Heart left ventricle (tissue), 16 donors: ENCODE data around the gene STK4. TPM values are rescaled to one million over a fixed set of nuclear protein-coding genes. Genes with fewer than 3 reads are reported as not detected.

Experiments
- ATAC-seq, 4 donors: fragments of 200-7000 bp; cut with Tn5 transposase; one replicate each; pipeline ENCODE4 v1.9.1; 2020 to 2022; ENCODE audit warnings: moderate library complexity in 4 of 4, mild to moderate bottlenecking in 3 of 4, moderate number of reproducible peaks in 1 of 4
- DNase-seq, 5 donors: peaks; one replicate each; pipeline ENCODE4 v3.0.0-alpha.2; 2020
- H3K27ac ChIP-seq, 12 donors: fragments of 200-600 bp; sonication (generic) in 4 of 12; one replicate each; pipeline versions ENCODE4 v1.5.0 to v1.8.0; 2016 to 2022; ENCODE audit warnings: mild to moderate bottlenecking in 2 of 12
- H3K27me3 ChIP-seq, 9 donors: fragments of 200-600 bp; sonication (generic) in 2 of 9; one replicate each; pipeline versions ENCODE4 v1.5.1 to v1.8.0; 2016 to 2022; ENCODE audit warnings: mild to moderate bottlenecking in 3 of 9
- H3K36me3 ChIP-seq, 9 donors: fragments of 200-600 bp; sonication (generic) in 2 of 9; one replicate each; pipeline versions ENCODE4 v1.5.0 to v1.8.0; 2018 to 2022; ENCODE audit warnings: mild to moderate bottlenecking in 2 of 9
- H3K4me1 ChIP-seq, 12 donors: fragments of 200-600 bp; sonication (generic) in 4 of 12; one replicate each; pipeline versions ENCODE4 v1.5.0 to v1.8.0; 2016 to 2022; ENCODE audit warnings: mild to moderate bottlenecking in 3 of 12
- H3K4me3 ChIP-seq, 12 donors: fragments of 200-600 bp; sonication (generic) in 4 of 12; one replicate each; pipeline versions ENCODE4 v1.5.0 to v1.8.0; 2017 to 2022; ENCODE audit warnings: mild to moderate bottlenecking in 9 of 12, moderate library complexity in 4 of 12
- H3K9me3 ChIP-seq, 12 donors: fragments of 200-600 bp; sonication (generic) in 4 of 12; one replicate each; pipeline versions ENCODE4 v1.5.0 to v1.8.0; 2016 to 2022; ENCODE audit warnings: mild to moderate bottlenecking in 1 of 12
- CTCF ChIP-seq, 12 donors: fragments of 200-600 bp; sonication (generic) in 4 of 12; IDR thresholded peaks; one replicate each; pipeline versions ENCODE4 v1.5.0 to v1.8.0; 2018 to 2022; ENCODE audit warnings: antibody characterized with exemption in 12 of 12, mild to moderate bottlenecking in 5 of 12
- POLR2A ChIP-seq, 2 donors: fragments of 450-650 bp; IDR thresholded peaks; one replicate each; pipeline ENCODE4 v1.6.1; 2017; ENCODE audit warnings: antibody characterized with exemption in 2 of 2, mild to moderate bottlenecking in 2 of 2, moderate library complexity in 2 of 2
- WGBS, 4 donors: extraction: QIAGEN DNeasy Blood & Tissue Kit in 2 of 4; methylation state at CpG; one replicate each; pipeline versions ENCODE4 v1.1.5 to v1.1.7; 2013 to 2018; 5-methylcytosine and 5-hydroxymethylcytosine counted together
- intact Hi-C, 10 donors: fragments of 100-400 bp; cut with DNase I; formaldehyde crosslinking; loops; one replicate each; pipeline versions ENCODE4 v1.11.1 to v1.14.2; 2022
- polyA plus RNA-seq, 2 donors: library from polyadenylated mRNA; stranded (reverse); fragments of 200-250 nt; gene quantifications; one replicate each; pipeline ENCODE4 v1.2.3, GENCODE V29; 2013
- total RNA-seq, 9 donors: library from RNA; depleted of rRNA in 2 of 9; stranded (reverse); fragments of >200 nt in 2 of 9; fragmentation: NEBNext Ultra II Directional in 3 of 9; extraction: Animal tissue kit (Norgen Biotek cat#: 25700) in 3 of 9; gene quantifications; one replicate each; pipeline versions ENCODE4 v1.1.0 to v1.2.4, GENCODE V29; 2016 to 2023
- donor health status: ischemic (EF 13 %, LVEDD 7.1; RV severe dilation, severe dysfunction).
- donor health status: healthy with polysubstance abuse.
- donor health status: DM: no; HTN: yes; CAD: no.
- donor health status: DM: no; HTN: no; CAD: no.
- donor health status: ischemic (EF 25% LVEDD 6.9; RV normal size, moderate dysfunction).
- donor health status: ischemic (EF 25% LVEDD 5.7; RV mildly dilated, moderate dysfunction).
- donor health status: healthy.
- donor health status: DM: yes; HTN: yes; CAD: no.
- donor health status: ischemic (EF 35%, LVEDD 5.7; RV mildly dilated, moderate dysfunction).
- donor health status: nonischemic (EF 11% LVEDD 7.7; RV severe dilation, severe dysfunction).
- donor health status: DM: yes; HTN: yes; CAD: no.
- donor health status: PGD.
- donor health status: ischemic (EF 29% LVEDD 5.4; RV normal size, mild dysfunction).
- donor health status: nonischemic (EF 23%, LVEDD 6.1; RV moderate dilation, normal function).

STK4 gene
- total and polyA plus RNA-seq, 11 donors, result 3.2 to 25.3 (median 9.3) TPM

DNA sequence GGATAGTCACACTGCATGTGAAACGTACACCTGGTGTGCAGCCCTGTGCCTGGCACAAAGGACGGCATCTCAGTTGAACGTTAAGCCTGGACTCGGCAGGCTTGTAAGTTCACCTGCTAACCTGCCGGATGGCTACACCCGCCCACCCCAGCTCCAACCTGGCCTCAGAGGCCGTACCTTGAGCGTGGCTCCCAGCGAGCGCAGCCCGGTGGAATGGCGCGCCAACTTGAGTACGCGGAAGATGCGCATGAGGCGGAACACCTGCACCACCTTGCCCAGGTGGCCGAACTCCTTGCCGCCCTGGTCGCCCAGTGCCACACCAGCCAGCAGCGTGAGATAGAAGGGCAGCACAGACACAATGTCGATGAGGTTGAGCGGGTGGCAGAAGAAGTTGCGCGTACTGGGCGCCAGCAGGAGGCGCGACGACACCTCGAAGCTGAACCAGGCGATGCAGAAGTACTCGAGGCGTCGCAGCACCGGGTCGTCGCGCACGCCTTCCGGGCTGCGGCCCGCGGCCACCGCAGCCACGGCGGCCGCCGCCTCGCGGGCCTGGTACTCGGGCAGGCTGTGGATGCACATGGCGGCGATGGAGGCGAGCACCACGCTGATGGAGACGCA, 131.3 kb downstream of the STK4 start:
- H3K36me3 ChIP-seq, result no peaks in the 10 kb centered on the region
- WGBS, 4 donors, result 23 to 66% (median 29%) methylated on average over 16 to 56 of the region's 56 CpGs
- no peak overlapping the region for H3K27ac ChIP-seq
- peak in 2 of 4 donors; percentile 17 to 21 for ATAC-seq
- TF ChIP-seq CTCF (IDR thresholded peaks at IDR 0.05) (peak in 4 of 12 donors; percentile 14 to 25 (median 19)), POLR2A (IDR thresholded peaks at IDR 0.05) (no peak)
- peaks cover 0 to 19% (median 4%) of the 10 kb centered on the region in 12 donors for H3K4me1 ChIP-seq
- H3K9me3 ChIP-seq, result no peaks in the 10 kb centered on the region
- peaks cover 22 to 62% (median 34%) of the 10 kb centered on the region in 9 donors for H3K27me3 ChIP-seq
- no peak for DNase-seq
- H3K4me3 ChIP-seq, result peak overlapping the region in 8 of 12 donors; percentile 1 to 42 (median 18)
- intact Hi-C loops, result loop anchor here (2.0 to 10.0 kb wide), 7 partner anchors 53 to 197 kb away; no protein-coding TSS in a partner anchor

- peak in 2 of 4 donors; percentile 7 to 27 for ATAC-seq
These were observed 131.9 kb downstream of the STK4 start for GRCh38 chr20:45098103-45098773.

GRCh38 chr20:45100563-45101245, 134.4 kb downstream of the STK4 start, which contains the start of gene KCNS1:
TSS of gene KCNS1 (minus strand) at chr20:45101127. CDS start at chr20:45099236, 1,891 bp downstream.
- ATAC-seq (peak in 1 of 4 donors; percentile 26), DNase-seq (no peak)
- H3K4me3 ChIP-seq, result peak within 1 kb of the TSS in 1 of 12 donors; percentile 10
- H3K27ac ChIP-seq, result no peak within 1 kb of the TSS
- H3K36me3 ChIP-seq, result no peaks in the 10 kb centered on the region
- TF ChIP-seq POLR2A (IDR thresholded peaks at IDR 0.05) (no peak), CTCF (IDR thresholded peaks at IDR 0.05) (no peak)
- intact Hi-C loops, result no loop called here
- 5 to 25% (median 8%) methylated on average over 7 to 38 of the region's 38 CpGs for WGBS, 4 donors
- peaks cover 0 to 19% (median 4%) of the 10 kb centered on the region in 12 donors for H3K4me1 ChIP-seq
- H3K9me3 ChIP-seq, result peaks cover 0 to 3% (median 0%) of the 10 kb centered on the region in 12 donors
- peaks cover 22 to 64% (median 39%) of the 10 kb centered on the region in 9 donors for H3K27me3 ChIP-seq

More at GRCh38 chr20:45098103-45098773, 131.9 kb downstream of the STK4 start:
- DNase-seq, result no peak
- no peak overlapping the region for H3K27ac ChIP-seq
- no peaks in the 10 kb centered on the region for H3K36me3 ChIP-seq
- TF ChIP-seq POLR2A (IDR thresholded peaks at IDR 0.05), result no peak
- TF ChIP-seq CTCF (IDR thresholded peaks at IDR 0.05), result peak in 1 of 12 donors; percentile 6
- H3K9me3 ChIP-seq, result peaks cover 0 to 3% (median 0%) of the 10 kb centered on the region in 12 donors
- H3K27me3 ChIP-seq, result peaks cover 22 to 62% (median 36%) of the 10 kb centered on the region in 9 donors
- peak overlapping the region in 8 of 12 donors; percentile 1 to 42 (median 18) for H3K4me3 ChIP-seq
- H3K4me1 ChIP-seq, result peaks cover 0 to 19% (median 4%) of the 10 kb centered on the region in 12 donors
- intact Hi-C loops, result loop anchor here in 8 of 10 donors (5.0 to 10.0 kb wide), 4 partner anchors 56 to 197 kb away; no protein-coding TSS in a partner anchor
- 3 to 9% (median 5%) methylated on average over 26 to 91 of the region's 91 CpGs for WGBS, 4 donors
